H7 (cell line): Measurements from ENCODE around the gene TMEM126A. TPM values are rescaled to one million over a fixed set of nuclear protein-coding genes. Genes with fewer than 3 reads are reported as not detected.
"Not testable (repeated sequence)": the region's sequence is repeated elsewhere in the genome, so short reads cannot be mapped to it uniquely, and the experiment has no call there.

Experiments used
- DNase-seq: peaks from one replicate; pipeline ENCODE4 v3.0.0; 2012
- H3K27me3 ChIP-seq: 2 replicates; pipeline ENCODE4 v1.6.0; 2011; ENCODE audit warnings: mild to moderate bottlenecking, low read length; ENCODE audit not compliant: control insufficient read depth, insufficient read depth
- H3K36me3 ChIP-seq: replicated peaks from 2 replicates; pipeline ENCODE4 v1.5.1; 2011; ENCODE audit warnings: low read length; ENCODE audit not compliant: control insufficient read depth, insufficient read depth
- H3K4me3 ChIP-seq: 2 replicates; pipeline ENCODE4 v1.5.1; 2011; ENCODE audit warnings: low read depth, mild to moderate bottlenecking, control low read depth, low read length, moderate library complexity; ENCODE audit not compliant: insufficient read depth
- total RNA-seq: library from RNA; depleted of rRNA; stranded (reverse); fragments of >200 nt; shearing (Covaris generic); gene quantifications from 2 replicates; pipeline ENCODE4 v1.2.3, GENCODE V29; 2014

TMEM126A gene
- total RNA-seq, 1 experiment from 2014 or later, result 28.0 TPM

- no peaks in the 10 kb centered on the region for H3K27me3 ChIP-seq
- no peak for DNase-seq
- no peak overlapping the region for H3K4me3 ChIP-seq
- H3K36me3 ChIP-seq, result peaks cover 4% of the 10 kb centered on the region
These were observed 18.9 kb downstream of the TMEM126A start for GRCh38 chr11:85666687-85667086.

- DNase-seq, result no peak
- Histone ChIP-seq H3K36me3 (peaks cover under 1% of the 10 kb centered on the region), H3K27me3 (no peaks in the 10 kb centered on the region), H3K4me3 (no peak overlapping the region)
These were observed 20.4 kb downstream of the TMEM126A start for GRCh38 chr11:85668157-85668556.

GRCh38 chr11:85670949-85671663 is 23.3 kb downstream of the TMEM126A start:
- not testable (repeated sequence) for DNase-seq, H3K4me3 ChIP-seq, H3K36me3 ChIP-seq, H3K27me3 ChIP-seq

DNA sequence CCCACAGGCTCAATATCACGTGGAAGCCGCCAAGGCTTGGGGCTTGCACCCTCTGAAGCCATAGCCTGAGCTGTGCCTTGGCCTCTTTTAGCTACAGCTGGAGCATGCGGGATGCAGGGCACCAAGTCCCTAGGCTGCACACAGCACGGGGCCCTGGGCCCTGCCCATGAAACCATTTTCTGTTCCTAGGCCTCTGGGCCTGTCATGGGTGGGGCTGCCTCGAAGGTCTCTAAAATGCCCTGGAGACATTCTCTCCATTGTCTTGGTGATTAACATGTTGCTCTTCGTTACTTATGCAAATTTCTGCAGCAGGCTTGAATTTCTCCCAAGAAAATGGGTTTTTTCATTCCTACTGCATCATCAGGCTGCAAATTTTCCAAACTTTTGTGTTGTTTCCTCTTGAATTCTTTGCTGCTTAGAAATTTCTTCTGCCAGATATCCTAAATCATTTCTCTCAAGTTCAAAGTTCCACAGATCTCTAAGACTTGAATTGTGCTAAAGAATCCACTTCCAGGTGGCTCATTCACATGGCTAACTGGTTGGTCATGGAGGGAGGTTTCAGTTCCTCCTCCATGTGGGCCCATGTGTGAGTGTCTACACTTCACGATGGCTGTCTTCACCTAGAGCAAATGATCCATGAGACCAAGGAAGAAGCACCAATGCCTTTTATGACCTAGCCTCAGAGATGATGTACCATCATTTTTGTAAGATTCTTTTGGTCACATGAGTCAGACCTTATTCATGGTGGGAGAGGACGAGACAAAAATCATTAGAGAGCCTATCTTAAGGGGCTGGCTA is 24.5 kb downstream of the TMEM126A start:
- Histone ChIP-seq H3K27me3 (no peaks in the 10 kb centered on the region), H3K36me3 (no peaks in the 10 kb centered on the region), H3K4me3 (no peak overlapping the region)
- no peak for DNase-seq

- no peak for DNase-seq
- no peaks in the 10 kb centered on the region for H3K36me3 ChIP-seq
These were observed 25.6 kb downstream of the TMEM126A start for GRCh38 chr11:85673393-85673792.

GRCh38 chr11:85679576-85679975 is 31.8 kb downstream of the TMEM126A start:
- DNase-seq, result no peak
- no peaks in the 10 kb centered on the region for H3K36me3 ChIP-seq
- no peak overlapping the region for H3K4me3 ChIP-seq
- H3K27me3 ChIP-seq, result no peaks in the 10 kb centered on the region

More at GRCh38 chr11:85673393-85673792, 25.6 kb downstream of the TMEM126A start:
- no peaks in the 10 kb centered on the region for H3K27me3 ChIP-seq
- H3K4me3 ChIP-seq, result no peak overlapping the region

DNA sequence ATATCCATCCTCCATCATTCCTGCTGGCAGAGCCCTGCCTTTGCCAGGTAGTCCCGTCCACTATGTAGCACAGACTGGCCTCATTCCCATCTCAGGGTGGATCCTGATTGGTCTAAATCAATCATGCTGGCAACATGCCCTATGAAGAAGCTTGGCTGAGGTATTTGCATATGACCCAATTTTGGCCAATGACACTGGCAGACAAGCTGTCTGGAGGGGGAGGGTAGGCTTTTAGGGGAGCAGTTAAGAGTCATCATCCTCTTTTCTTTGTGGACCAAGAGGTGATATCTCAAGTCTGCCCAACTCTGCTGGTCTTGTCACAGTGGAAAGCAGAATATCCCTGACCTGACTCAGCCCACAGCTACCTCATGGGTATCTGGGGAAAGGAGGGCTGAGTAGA is 33.1 kb downstream of the TMEM126A start:
- no peak overlapping the region for H3K4me3 ChIP-seq

GRCh38 chr11:85682330-85683305 is 34.9 kb downstream of the TMEM126A start:
- Histone ChIP-seq H3K36me3 (no peaks in the 10 kb centered on the region), H3K27me3 (no peaks in the 10 kb centered on the region), H3K4me3 (no peak overlapping the region)
- DNase-seq, result no peak

More for the DNA sequence above, 33.1 kb downstream of the TMEM126A start:
- Histone ChIP-seq H3K27me3 (no peaks in the 10 kb centered on the region), H3K36me3 (no peaks in the 10 kb centered on the region)
- DNase-seq, result peak; percentile 56

GRCh38 chr11:85685125-85685819 is 37.5 kb downstream of the TMEM126A start:
- no peak overlapping the region for H3K4me3 ChIP-seq
- DNase-seq, result peak; percentile 26
- no peaks in the 10 kb centered on the region for H3K36me3 ChIP-seq
- no peaks in the 10 kb centered on the region for H3K27me3 ChIP-seq

GRCh38 chr11:85685820-85686459 is 38.2 kb downstream of the TMEM126A start, which contains the start of gene CCDC89:
TSS of gene CCDC89 (minus strand) at chr11:85686195. CDS start at chr11:85686130, 65 bp downstream.
- Histone ChIP-seq H3K27me3 (no peaks in the 10 kb centered on the region), H3K36me3 (no peaks in the 10 kb centered on the region), H3K4me3 (no peak within 1 kb of the TSS)
- peak; percentile 49 for DNase-seq

GRCh38 chr11:85694385-85694980 is 46.7 kb downstream of the TMEM126A start:
- peak; percentile 28 for DNase-seq
- Histone ChIP-seq H3K36me3 (no peaks in the 10 kb centered on the region), H3K27me3 (no peaks in the 10 kb centered on the region), H3K4me3 (no peak overlapping the region)

DNA sequence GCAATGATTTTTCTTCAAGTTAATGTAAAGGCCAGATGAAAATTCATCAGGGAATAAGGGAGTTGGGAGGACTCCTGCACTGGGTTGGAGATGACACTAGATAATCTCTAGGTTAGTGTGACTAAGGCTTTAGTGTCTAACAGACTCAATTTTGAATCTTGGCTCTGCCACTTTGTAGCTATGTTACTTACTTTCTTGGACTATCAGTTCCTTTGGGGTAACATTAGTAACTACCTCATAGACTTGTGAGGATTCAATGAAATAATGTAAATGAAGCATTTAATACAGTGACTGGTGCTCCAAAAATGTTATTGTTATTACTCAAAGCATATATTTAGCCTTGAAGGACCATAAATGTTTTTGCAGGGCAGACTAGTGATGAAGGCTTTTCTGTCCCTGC is 47.8 kb downstream of the TMEM126A start:
- no peaks in the 10 kb centered on the region for H3K36me3 ChIP-seq
- no peak for DNase-seq
- H3K27me3 ChIP-seq, result no peaks in the 10 kb centered on the region
- H3K4me3 ChIP-seq, result no peak overlapping the region

GRCh38 chr11:85697747-85698146 is 50.0 kb downstream of the TMEM126A start:
- no peak for DNase-seq
- Histone ChIP-seq H3K36me3 (no peaks in the 10 kb centered on the region), H3K27me3 (no peaks in the 10 kb centered on the region), H3K4me3 (no peak overlapping the region)
